ENCODE results near the gene NACC2.

NACC2 gene

DNA sequence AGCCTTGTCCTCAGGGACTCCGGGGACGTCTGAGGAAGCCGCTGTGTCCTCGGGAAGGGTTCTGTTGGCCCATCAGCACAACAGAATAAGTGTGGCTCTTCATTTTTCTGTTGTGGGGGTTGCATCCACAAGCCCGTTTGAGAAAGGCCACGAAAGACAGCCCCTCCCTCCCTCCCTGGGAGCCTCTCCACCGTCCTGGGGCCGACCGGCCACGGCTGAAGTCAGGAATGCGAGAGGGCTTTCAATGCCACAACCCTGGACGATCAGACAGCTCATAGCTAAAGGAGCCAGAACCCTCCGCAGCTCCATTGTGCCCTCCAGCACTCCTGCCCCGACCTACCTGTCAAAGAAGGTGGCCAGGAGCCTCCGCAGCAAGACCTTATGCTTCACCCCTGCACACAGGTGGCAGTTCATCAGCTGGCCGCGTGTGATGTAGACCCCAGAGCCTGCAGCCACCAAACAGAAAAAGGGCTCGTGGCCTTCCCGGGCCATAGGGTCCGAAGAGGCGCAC, 81.5 kb downstream of the NACC2 start:
- no peak for DNase-seq (ENCODE audit: low read depth in 1 of 2, low spot score in 1 of 2)

DNA sequence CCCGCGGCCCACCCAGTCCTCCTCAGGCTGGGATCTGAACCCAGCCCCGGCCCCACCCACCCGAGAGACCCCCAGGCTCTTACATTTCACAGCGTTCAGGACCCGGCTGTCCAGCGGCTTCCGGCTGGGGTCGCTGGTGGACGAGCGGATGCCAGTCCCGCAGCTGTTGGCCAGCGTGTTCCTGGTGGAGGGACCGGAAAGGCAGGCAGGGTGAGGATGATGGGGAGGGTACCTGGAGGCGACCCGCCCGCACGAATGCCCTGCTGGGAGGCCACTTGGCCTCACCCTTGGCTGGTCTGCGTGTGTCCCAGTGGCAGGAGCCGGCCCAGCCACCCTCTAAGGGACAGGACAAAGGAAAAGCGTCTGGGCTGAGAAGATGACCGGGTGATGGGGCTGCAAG, 82.0 kb downstream of the NACC2 start:
- DNase-seq (ENCODE audit: low read depth in 1 of 2, low spot score in 1 of 2), result no peak

DNA sequence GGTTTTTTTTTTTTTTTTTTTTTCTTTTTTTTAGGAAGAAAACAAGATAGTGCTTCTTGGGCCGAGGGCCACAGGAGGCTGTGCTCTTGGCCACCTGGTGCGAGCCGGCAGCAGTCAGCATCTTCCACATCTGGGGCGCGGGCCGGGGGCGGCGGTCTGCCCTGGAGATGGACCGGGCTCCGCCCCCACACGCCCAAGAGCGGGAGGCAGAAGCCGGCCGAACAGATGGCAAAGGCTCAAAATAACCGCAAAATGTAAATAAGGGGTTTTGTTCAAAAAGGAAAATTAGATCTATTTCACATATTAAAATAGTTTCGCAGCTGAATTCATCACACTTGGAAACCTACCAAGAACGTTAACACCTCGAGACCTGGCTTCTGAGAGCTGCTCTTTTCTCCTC, 82.4 kb downstream of the NACC2 start:
- no peak for DNase-seq (ENCODE audit: low read depth in 1 of 2, low spot score in 1 of 2)

DNA sequence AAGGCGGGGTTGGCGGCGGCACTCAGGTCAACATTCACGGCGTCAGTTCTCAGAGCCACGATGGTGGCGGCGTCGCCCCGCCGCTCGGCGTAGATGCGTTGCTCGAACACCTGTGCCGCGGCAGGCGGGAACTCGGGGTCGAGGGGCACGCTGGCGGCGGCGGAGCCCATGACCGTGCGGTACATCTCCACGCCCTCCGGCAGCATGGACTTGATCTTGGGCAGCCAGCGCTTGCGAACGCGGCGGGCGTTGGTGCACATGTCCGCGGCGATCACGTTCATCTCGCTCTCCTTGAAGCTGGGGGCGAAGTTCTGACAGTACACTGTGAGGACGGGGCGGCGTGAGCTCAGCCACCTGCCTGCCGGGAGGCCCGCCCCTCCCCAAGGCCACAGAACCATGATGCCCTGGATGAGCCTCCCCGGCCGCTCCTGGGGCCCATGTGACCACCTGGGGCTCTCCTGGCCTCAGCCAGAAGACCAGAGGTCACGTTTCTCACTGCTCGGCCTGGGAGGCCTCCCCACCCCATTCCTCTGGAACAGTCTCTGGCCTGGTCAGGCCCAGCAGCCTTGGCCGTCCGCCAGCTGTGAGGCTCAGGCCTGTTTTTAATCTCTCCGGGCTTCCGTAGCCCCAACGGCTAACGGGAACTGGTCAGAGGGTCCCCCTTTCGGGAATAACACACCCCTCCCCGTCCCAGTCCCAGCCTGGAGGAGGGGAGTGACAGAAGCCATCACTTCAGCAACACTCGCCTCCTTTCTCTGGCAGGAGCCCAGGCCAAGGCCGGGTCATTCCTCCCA, 83.2 kb downstream of the NACC2 start:
- no peak for DNase-seq (ENCODE audit: low read depth in 1 of 2, low spot score in 1 of 2)

DNA sequence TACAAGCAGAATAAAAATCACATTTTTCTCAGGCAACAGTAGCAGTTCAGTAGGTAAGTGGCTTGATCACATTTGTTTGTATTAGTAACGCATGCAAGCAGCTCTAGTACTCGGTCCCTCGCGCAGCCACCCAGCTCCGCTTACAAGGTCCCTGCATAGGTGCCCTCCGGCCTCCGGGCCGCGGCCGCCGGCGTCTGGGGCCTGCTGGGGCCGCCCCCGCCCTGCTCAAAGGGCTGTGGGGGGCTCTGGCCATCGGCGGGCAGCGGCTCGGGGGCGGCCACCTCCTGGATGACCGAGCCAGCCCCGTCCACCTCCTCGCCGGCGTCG, 83.8 kb downstream of the NACC2 start:
- no peak for DNase-seq (ENCODE audit: low read depth in 1 of 2, low spot score in 1 of 2)

DNA sequence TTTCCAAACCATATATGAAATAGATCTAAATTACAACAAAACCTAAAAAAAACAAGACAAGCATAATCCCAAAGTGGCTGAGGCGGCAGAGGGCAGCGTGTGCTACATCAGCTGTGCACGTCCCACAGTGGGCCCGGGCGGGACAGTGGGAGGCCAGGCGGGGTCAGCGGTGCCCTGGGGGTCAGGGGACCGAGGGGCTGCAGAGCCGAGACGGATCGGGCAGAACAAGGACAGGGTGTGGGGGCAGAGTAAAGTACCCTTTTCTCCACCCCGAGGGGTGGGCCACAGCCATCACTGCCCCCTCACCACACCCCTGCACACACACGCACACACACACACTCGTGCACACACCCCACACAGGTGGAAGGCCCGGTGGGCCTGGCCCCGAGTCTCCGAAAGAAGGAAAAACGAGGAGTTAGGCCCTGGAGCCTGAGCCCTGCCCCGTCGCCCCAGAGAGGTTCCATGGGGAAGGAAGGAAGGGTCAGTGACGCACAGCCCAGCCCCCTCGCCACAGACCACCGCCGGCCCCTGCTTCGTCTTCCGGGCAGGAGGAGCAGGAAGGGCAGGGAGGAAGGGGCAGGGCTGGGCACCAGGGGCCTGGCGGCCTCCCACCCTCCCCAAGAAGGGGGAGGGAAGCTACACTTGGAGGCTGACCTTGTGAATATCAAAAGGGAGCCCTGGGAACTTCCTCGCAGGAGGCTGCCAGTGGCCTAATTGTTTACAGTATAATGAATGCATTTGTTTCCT, 84.3 kb downstream of the NACC2 start:
- no peak for DNase-seq (ENCODE audit: low read depth in 1 of 2, low spot score in 1 of 2)

DNA sequence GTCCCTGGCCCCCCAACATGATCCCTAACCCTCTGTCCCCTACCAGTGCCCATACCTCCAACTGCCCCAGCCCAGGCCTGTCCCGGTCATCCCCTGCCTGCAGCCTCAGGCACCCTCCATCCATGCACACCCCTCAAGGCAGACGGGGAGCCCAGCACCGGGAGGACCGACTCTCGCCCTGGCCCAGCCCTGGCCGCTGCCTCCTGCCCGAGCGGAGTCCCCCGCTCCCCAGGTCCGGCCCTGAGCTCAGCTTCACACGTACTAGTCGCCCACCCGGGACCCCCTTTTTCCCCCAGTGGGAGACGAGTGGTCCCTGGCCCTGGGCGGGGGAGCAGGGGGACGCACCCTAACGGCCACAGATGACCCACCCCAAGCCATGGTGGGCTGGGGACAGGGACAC, 84.9 kb downstream of the NACC2 start:
- no peak for DNase-seq (ENCODE audit: low read depth in 1 of 2, low spot score in 1 of 2)

DNA sequence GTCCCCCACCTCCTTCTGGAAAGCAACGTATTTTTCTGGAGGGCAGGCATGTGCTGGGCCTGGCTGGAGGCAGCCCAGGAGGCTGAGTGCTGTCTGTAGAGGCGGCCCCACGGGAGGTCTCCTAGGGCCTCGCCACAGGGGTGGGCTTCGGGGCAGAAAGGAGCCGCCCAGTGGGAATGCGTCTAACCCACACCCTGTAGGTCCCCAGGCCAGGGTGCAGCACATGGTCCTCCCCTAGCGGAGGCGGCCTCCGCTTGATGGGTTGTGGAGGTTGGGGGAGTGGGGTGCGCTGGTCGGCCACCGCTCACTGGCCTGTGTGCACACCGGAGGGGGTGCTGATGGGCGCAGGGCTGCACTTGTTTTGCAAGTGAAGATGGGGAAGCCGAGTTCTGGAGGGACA, 85.6 kb downstream of the NACC2 start:
- no peak for DNase-seq (ENCODE audit: low read depth in 1 of 2, low spot score in 1 of 2)

DNA sequence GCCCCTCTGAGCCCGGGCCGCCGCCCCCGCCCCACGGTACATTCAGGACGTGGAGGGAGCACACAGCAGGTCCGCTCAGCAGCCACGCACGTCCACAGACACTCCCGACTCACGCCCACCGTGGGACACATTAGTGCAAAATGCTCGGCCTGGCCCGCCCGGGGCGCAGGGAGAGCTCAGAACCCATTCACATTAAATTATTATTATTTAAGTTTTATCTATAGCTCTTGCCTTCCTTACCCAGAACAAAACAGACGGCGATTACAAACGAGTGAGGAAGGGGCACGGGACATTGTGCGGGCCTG, 86.4 kb downstream of the NACC2 start:
- no peak for DNase-seq (ENCODE audit: low read depth in 1 of 2, low spot score in 1 of 2)

DNA sequence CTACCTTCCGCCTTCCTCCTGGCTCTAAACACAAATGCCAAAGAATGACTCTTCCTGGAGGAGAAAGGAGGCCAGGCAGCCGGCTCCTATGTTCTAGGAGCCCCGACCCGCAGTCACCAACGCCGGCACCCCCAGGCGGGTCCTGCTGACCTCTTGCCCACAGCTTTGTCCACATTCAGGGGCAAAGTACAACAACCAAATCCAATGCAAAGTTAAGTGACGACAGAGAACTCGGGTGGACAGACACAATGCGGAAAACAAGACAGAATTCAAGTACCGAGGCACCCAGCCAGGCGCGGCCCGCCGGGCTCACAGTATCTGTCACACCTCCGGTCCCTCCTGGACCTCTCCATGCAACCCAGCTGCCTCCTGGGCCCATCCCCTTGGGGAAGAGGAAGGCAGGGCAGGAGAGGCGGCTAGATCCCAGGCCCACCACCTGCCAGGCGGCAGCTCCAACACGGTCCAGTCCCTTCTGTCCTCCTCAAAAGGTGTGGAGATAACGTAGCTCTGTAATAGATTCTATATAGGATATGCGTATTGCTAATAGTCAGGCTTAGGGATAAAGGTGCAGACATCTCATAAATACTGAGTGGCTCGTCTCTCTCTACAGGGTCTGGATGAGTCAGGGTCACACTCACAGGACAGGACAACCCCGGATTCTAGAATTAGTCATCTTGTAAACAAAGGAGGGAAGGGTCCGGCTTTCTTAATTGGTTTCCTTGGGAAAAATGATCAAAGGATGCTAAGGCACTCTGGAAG, 87.0 kb downstream of the NACC2 start:
- DNase-seq (ENCODE audit: low read depth in 1 of 2, low spot score in 1 of 2), result no peak

DNA sequence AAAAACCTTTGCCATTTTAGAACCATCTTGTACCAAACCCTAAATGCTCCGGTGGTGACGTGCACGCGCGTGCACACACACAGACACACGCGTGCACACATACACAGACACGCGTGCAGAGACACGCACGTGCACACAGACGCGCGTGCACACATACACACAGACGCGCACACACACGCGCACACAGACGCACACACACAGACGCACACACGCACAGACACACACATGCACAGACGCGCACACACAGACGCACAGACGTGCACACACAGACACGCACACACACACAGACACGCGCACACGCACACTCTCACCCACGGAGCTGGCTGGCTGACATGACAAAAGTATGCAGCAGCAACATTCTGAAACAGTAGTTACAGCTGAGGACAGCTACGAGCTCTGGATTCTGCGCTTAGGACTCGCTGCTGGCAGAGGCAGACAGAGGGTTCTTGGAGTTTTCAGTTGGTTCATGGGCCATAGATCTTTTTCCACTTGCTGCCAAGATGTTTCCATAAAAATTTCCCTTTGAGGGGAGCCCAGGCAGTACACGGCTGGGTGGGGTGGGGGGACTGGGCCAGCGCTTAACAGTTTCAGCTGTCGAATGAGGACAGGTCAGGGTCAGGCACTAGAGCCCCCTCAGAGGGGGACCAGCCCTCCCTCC, 87.7 kb downstream of the NACC2 start:
- no peak for DNase-seq (ENCODE audit: low read depth in 1 of 2, low spot score in 1 of 2)

DNA sequence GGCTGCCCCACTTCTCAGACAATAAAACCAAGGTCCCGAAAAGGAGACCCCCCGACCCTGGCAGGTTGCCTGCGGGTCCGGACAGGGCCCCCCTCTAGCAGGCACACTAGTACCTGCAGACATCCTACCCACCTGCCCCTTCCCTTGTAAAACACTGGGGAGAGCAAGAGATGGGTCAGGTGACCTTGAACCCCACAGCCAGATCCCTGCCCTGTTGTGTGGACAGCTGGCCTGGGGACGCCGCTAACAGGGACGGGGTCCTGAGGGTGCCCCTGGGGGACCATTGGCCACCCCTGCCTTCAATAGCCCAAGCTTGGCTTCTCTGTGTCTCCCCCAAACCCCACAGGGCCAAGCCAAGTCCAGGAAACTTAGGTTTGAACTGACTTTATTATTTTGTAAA, 88.9 kb downstream of the NACC2 start:
- DNase-seq (ENCODE audit: low read depth in 1 of 2, low spot score in 1 of 2), result no peak

DNA sequence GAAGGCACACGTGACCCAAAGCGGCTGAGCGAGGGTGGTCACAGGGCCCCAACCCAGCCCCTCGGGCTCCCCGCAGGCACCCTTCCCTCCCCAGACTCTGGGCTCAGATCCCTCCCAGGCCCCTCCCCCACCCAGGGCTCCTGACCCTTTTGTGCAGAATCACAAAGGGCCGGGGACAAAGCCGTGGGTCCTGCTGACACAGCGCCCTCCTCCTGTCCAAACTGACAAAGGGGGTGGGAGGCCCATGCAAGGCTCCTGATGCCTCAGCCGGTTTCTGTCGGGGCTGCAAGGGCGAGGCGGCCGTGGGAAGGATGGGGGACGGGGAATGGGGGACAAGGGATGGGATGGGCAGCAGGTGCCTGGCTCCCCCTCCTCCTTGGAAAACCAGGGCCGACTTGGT, 90.4 kb downstream of the NACC2 start:
- DNase-seq (ENCODE audit: low read depth in 1 of 2, low spot score in 1 of 2), result no peak

DNA sequence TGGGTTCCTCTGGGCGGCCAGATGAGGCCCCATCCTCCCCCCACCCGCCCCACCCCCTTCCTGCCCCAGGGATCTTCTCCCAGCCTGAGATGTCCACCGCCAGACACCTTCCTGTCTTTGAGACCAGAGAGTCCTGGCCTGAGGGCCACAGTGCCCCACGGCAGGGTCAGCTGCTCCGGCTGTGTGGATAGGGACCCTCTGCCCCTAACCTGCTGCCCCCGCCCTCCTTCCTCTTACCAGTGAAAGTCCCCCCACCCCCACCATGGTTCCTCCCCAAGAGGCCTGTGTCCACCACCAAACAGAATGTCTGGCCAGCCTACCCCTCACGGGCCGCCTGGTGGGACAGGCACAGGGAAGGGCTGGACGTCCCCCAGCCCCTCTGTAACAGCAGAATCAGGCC, 90.9 kb downstream of the NACC2 start:
- no peak for DNase-seq (ENCODE audit: low read depth in 1 of 2, low spot score in 1 of 2)

DNA sequence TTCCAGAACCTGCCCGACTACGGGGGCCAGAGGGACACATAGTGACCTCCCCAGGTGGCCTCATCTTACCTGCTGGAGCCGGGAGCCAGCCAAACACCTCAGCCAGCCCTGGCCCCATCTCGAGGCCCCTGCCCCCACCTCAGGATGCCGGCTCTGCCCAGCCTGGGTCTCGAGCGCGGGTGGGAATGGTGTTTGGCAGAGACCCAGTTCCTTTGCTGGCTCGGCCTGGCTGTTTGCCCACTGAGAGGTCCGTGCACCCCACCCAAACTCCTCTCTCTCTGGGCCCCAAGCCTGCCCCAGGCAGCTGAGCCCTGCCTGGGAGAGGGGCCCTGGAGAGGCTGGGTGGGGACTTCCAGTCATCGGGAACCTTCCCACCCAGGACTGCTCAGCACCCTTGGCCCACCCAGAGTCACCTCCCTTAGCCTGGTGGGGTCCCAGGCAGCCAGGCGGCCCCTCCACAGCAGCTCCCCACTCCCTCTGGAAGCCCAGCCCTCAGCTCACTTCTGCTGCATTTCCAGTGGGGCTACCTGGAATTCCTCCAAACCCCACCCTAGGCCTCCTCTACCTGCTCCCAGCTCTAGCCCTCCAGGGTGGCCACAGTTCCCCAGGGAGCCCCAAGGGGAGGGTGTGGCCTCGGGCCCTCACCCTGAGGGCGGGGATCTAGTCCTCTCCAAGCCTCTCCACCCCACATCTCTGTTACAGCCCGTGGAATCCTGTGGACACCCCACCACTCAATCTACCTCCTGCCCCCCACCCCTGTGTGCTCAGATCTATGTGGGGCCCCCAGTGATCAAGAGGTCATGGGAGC, 91.5 kb downstream of the NACC2 start:
- DNase-seq (ENCODE audit: low read depth in 1 of 2, low spot score in 1 of 2), result no peak

DNA sequence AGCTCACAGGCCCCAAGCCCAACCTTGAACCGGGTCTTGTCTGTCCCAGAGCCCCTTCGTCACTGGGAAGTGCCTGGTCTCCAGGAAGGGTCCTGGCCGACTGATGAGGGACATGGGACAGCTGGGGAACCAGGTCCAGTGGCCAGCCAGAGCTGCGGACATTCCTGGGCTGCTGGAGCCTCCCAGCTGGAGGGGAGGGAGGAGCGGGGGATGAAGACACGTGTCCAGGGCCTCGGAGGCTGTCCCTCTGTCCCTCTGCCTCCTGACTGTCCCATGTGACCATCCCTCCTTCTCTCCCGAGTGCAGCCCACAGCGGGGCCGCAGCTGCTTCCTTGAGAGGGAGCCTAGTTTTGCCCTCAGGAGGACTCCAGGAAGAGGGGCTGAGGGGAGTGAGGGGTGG, 92.2 kb downstream of the NACC2 start:
- DNase-seq (ENCODE audit: low read depth in 1 of 2, low spot score in 1 of 2), result no peak

DNA sequence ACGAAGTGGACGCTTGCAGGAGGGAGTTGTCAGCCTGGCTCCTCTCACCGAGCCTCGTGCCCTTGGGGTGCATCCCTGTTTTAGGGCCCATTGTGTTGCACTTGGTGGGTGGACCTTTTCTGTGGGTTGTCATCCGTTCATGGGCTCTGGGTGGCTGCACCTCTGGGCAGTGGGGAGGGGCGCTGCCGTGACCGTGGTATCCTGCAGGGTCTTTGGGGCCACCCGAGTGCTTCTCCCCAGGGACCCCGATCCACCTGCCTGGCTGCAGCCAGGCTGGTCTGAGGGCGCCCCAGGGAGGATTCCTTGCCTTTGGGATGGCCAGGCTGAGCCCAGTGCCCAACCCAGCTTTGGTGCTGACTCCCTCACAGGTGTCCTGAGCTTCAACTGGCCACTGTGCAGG, 92.9 kb downstream of the NACC2 start:
- DNase-seq (ENCODE audit: low read depth in 1 of 2, low spot score in 1 of 2), result no peak

DNA sequence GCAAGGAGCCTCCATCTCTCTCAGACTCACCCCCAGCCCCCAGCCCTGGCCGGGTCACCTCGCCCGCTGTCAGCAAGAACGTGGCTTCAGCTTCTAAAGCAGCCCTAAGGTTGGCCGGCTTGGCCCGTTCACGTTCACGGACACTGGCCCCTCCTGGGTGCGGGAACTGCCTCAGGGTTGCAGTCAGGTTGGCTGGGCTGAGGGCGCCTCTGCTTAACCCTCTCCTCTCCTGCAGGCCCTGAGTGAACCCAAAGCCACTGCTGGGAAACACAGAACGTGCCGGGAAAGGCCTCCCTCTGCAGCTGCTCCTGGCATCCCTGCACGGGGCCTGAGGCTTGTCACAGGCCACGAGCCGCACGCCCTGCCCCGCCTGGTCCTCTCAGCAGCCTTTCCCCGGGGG, 93.9 kb downstream of the NACC2 start:
- DNase-seq (ENCODE audit: low read depth in 1 of 2, low spot score in 1 of 2), result no peak

DNA sequence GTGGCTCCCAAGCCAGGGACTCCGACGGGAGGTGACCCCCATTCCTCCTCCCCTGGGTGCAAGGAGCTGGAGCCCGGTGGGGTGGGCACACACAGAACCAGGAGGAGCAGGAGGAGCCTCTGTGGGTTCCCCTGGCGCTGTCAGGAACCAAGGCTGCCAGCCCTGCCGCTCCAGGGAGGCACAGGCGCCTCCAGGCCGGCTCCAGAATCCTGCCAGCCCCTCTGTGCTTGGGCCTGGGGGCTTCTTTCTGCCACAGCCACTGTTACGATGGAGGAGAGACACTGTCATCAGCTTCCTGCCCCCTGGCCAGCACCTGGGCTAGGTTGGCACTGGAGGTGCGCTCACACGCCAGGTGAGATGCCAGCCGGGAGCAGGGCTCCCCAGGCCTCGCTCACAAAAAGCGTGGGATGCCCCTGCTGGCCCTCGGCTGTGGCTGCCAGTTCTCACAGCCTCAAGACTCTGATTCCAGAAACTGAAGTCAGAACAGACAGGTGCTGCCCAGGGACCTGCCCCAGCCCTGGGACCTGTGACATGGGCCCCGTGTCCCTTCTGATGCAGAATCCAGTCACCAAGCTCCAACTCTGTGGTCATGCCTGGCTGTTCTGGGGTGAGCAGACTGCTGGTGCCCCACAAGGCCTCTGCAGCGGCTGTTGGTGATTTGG, 96.5 kb downstream of the NACC2 start:
- no peak for DNase-seq (ENCODE audit: low read depth in 1 of 2, low spot score in 1 of 2)

DNA sequence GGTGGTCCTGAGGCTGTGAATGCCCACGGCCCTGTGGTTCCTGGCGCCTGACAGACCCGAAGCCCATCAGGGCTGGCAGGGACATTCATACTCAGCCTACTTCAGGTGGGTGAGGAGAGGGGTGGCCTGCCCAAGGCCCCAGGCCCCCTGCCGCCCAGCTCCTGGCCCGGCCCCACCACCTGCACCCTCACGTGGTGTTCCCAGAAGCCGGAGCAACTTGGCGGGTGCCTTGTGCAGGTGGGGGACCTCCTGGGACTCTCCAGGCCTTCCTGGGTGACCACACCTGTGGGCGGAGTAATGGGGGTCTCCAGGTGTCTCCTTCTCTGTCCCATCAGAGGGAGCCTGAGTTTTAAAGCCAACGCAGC, 97.1 kb downstream of the NACC2 start:
- DNase-seq (ENCODE audit: low read depth in 1 of 2, low spot score in 1 of 2), result no peak
